Activated CD4-positive, alpha-beta T cell treated with anti-CD3 and anti-CD28 coated beads, Interleukin-2, Interleukin-4, amounts not matched to agents 100 ng/mL and 50 ng/mL, durations not matched to agents 16 hours and 8 hours (primary cell): ENCODE results near the gene NEDD9.

Experiments
- DNase-seq: peaks from one replicate; pipeline ENCODE4 v3.0.0-alpha.2; 2020; ENCODE audit warnings: low spot score

The NEDD9 gene

GRCh38 chr6:11202513-11203305 is 29.8 kb downstream of the NEDD9 start:
- DNase-seq, result peak; percentile 43

- no peak for DNase-seq
Observed at GRCh38 chr6:11201772-11202512, 30.5 kb downstream of the NEDD9 start.

- DNase-seq, result no peak
Observed at GRCh38 chr6:11201015-11201414, 31.5 kb downstream of the NEDD9 start.

GRCh38 chr6:11200356-11200755 is 32.1 kb downstream of the NEDD9 start:
- no peak for DNase-seq

- peak; percentile 18 for DNase-seq
Observed at GRCh38 chr6:11198663-11199603, 33.5 kb downstream of the NEDD9 start.

GRCh38 chr6:11197850-11198249 is 34.6 kb downstream of the NEDD9 start:
- DNase-seq, result no peak

GRCh38 chr6:11197175-11197536 is 35.3 kb downstream of the NEDD9 start:
- no peak for DNase-seq

- no peak for DNase-seq
Observed at GRCh38 chr6:11196511-11197174, 35.8 kb downstream of the NEDD9 start.

GRCh38 chr6:11194356-11195218 is 37.9 kb downstream of the NEDD9 start:
- DNase-seq, result no peak

GRCh38 chr6:11193434-11193833 is 39.0 kb downstream of the NEDD9 start:
- DNase-seq, result no peak

GRCh38 chr6:11192167-11192566 is 40.3 kb downstream of the NEDD9 start:
- no peak for DNase-seq

- no peak for DNase-seq
Observed at GRCh38 chr6:11190625-11191245, 41.7 kb downstream of the NEDD9 start.

GRCh38 chr6:11189865-11190624 is 42.4 kb downstream of the NEDD9 start:
- DNase-seq, result no peak

- no peak for DNase-seq
Observed at GRCh38 chr6:11188161-11188915, 44.1 kb downstream of the NEDD9 start.

- no peak for DNase-seq
Observed at GRCh38 chr6:11187301-11187700, 45.2 kb downstream of the NEDD9 start.

GRCh38 chr6:11185204-11185842 is 47.1 kb downstream of the NEDD9 start:
- no peak for DNase-seq

GRCh38 chr6:11183761-11184362 is 48.6 kb downstream of the NEDD9 start:
- no peak for DNase-seq
